ENCODE results near the gene ARHGEF37.

Gene ARHGEF37

GRCh38 chr5:149680810-149681221 is 99.5 kb downstream of the ARHGEF37 start:
- peak; percentile 4 for DNase-seq

GRCh38 chr5:149681252-149681651 is 100.0 kb downstream of the ARHGEF37 start:
- no peak for DNase-seq

- no peak for DNase-seq
These were observed 100.6 kb downstream of the ARHGEF37 start for GRCh38 chr5:149681922-149682321.

- DNase-seq, result no peak
These were observed 101.3 kb downstream of the ARHGEF37 start for GRCh38 chr5:149682532-149683075.

GRCh38 chr5:149683964-149684363 is 102.7 kb downstream of the ARHGEF37 start:
- DNase-seq, result no peak

GRCh38 chr5:149684371-149684770 is 103.1 kb downstream of the ARHGEF37 start:
- DNase-seq, result no peak
